ENCODE measurements around the gene EYS.
"Not testable (repeated sequence)": the region's sequence is repeated elsewhere in the genome, so short reads cannot be mapped to it uniquely, and the experiment has no call there.

EYS gene

GRCh38 chr6:65113581-65113980 is 593.4 kb downstream of the EYS start:
- DNase-seq (ENCODE audit: low read depth in 1 of 2, low spot score in 1 of 2) = no peak

- DNase-seq (ENCODE audit: low read depth in 1 of 2, low spot score in 1 of 2) = no peak
These were observed 594.6 kb downstream of the EYS start for GRCh38 chr6:65112435-65112834.

DNA sequence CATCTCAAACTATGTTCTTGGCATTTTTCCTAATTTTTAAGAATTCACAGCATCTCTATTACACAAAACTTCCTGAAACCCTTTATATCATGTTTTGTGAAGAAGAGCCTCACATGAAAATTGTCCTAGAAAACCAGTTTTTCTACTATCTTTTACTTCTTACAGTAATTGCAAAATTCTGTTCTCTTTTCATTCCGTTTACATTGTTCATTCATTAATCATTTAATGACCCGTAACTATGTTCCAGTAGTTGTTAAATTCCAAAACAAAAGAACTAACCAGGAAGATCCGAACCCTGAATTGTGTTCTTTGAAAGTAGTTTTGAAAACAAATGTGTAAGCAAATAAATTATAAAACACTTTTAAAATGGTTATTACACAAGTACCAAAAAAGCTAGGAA is 597.0 kb downstream of the EYS start:
- DNase-seq (ENCODE audit: low read depth in 1 of 2, low spot score in 1 of 2) = no peak

DNA sequence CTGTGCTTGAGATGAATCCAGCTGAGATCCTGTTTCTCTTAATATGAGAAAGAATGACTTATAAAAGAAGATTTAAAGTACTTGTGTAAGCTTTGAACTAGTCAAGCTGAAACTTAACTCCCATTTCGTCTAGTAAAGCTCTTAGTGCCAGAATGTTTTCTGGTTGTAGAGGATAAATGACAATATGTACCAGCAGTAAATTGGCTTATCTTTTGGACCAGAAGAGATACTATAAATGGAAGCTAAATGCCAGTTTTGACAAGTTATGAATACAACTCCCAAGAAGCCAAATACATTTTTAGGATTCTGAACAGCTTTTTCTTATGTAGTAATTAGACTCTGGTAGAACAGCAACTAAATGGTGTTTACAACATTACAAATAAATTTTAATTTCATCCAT is 608.7 kb downstream of the EYS start:
- DNase-seq (ENCODE audit: low read depth in 1 of 2, low spot score in 1 of 2) = no peak

- DNase-seq (ENCODE audit: low read depth in 1 of 2, low spot score in 1 of 2) = no peak
These were observed 615.5 kb downstream of the EYS start for GRCh38 chr6:65091561-65091960.

- no peak for DNase-seq (ENCODE audit: low read depth in 1 of 2, low spot score in 1 of 2)
These were observed 618.5 kb downstream of the EYS start for GRCh38 chr6:65088575-65088974.

DNA sequence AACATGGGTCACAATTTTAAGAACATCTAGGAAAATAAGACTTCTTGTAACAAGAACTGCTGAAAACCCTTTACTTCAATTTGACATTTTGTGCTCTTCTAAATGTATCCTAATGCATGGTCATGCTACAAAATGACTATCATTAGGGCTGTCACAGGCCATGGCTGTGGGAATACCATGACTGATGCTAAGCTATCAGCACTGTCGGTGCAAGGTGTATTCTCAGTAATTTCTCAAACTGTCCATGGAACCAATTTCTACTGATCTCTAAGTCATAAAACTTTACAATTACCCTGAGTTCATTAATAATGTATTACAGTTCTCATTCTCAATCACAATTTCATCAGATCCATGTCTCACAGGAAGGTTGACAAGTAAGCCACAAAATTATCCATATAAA is 625.3 kb downstream of the EYS start:
- no peak for DNase-seq (ENCODE audit: low read depth in 1 of 2, low spot score in 1 of 2)

GRCh38 chr6:65075705-65076230 is 631.3 kb downstream of the EYS start:
- no peak for DNase-seq (ENCODE audit: low read depth in 1 of 2, low spot score in 1 of 2)

GRCh38 chr6:65072500-65072899 is 634.5 kb downstream of the EYS start:
- no peak for DNase-seq (ENCODE audit: low read depth in 1 of 2, low spot score in 1 of 2)

- DNase-seq (ENCODE audit: low read depth in 1 of 2, low spot score in 1 of 2) = no peak
These were observed 635.5 kb downstream of the EYS start for GRCh38 chr6:65071480-65071879.

DNA sequence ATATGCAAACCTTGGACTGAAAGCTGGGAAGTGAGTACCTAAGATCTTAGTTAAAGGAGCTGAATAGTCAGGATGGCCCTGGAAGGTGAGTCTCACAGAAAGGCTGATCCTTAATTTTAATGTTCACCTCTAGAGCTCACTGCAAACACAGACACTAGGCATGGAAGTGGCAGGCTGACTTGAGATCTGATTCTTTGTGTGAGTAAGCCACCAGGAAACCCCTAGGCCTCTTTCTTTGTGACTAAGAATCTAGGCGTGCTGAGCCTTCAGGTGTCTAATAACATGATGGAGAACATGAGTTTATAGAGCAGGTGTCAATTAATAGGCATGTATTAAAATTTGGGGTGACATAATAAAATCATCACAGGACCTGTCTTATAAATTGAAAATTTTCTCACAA is 642.2 kb downstream of the EYS start:
- no peak for DNase-seq (ENCODE audit: low read depth in 1 of 2, low spot score in 1 of 2)

DNA sequence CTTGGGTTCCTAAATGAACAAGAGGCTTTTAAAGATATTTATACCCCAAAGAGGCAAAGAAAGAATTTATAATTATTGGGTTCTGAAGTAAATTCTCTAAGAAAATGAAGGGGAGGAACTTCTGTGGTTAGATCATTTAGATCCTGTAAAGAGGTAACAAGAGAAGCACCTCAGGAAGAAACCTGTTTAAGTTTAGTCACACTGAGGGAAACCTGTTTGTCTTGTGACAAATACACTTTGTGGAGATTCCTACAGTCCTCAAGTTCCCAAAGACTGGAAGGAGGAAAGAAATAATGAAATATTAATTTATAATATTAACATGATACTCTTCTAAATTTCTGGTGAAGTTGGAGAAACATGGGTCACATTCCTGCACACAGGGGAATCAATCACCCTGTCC is 647.5 kb downstream of the EYS start:
- no peak for DNase-seq (ENCODE audit: low read depth in 1 of 2, low spot score in 1 of 2)

DNA sequence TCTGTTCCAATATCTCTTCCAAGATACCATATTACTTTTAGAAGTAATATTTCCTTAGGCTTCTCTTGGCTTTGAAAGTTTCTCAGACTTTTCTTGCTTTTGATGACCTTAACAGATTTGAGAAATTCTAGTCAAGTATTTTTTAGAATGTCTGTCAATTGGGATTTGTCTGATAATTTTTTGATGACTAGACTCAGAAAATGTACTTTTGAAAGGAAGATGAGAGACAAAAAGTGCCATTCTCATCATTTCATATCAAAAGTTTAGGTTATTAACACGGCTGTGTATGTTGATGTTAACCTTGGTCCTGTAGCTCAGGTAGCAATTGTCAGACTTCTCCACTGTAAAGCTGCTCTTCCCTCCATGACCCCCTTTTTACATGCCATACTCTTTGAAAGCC is 651.5 kb downstream of the EYS start:
- DNase-seq (ENCODE audit: low read depth in 1 of 2, low spot score in 1 of 2) = no peak

DNA sequence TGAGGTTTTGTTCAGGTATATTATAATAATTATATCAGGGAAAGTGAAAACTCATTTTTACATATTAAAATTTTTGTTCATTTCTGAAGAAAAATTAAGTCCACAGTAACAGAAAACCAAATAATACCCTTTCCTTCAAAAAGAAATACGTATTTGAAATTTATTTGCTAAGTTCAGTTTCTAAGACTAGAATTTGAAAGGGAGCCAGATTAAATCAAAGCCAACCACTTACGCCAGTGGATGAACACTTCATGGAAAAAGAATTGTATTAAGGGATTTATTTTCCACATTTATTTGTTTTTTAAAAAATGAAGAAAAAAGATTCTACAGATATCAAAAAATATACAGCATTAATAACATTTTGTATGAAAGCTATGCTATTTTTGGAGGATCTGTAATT is 654.4 kb downstream of the EYS start:
- no peak for DNase-seq (ENCODE audit: low read depth in 1 of 2, low spot score in 1 of 2)

DNA sequence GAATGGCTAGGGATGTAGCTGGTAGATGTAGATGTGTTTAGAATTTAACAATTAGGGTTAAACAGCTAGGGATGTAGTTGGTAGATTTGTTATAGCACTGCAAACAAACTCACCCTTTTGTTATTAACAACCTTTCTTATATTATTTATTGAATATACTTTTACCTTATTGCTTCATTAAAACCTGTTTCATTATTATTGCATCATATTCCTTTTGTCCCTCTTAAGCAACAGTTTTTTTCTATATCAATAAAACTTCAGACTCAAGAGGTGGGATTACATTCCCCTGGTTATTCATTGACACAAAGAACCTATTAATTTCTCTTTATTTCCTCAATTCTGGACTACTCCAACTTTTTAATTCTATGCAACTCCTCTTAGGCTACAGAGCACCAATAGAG is 661.2 kb downstream of the EYS start:
- DNase-seq (ENCODE audit: low read depth in 1 of 2, low spot score in 1 of 2) = no peak

- no peak for DNase-seq (ENCODE audit: low read depth in 1 of 2, low spot score in 1 of 2)
These were observed 693.0 kb downstream of the EYS start for GRCh38 chr6:65014006-65014405.

- DNase-seq (ENCODE audit: low read depth in 1 of 2, low spot score in 1 of 2) = no peak
These were observed 700.2 kb downstream of the EYS start for GRCh38 chr6:65006788-65007187.

GRCh38 chr6:65004283-65004682 is 702.7 kb downstream of the EYS start:
- no peak for DNase-seq (ENCODE audit: low read depth in 1 of 2, low spot score in 1 of 2)

DNA sequence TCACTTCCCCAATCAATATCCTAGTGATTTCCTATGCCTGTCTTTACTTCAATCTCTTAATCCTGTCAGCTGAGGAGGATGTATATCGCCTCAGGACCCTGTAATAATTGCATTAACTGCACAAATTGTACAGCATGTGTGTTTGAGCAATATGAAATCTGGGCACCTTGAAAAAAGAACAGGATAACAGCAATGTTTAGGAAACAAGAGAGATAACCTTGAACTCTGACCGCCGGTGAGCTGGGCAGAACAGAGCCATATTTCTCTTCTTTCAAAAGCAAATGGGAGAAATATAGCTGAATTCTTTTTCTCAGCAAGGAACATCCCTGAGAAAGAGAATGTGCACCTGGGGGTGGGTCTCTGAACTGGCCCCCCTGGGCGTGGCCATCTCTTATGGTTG is 704.1 kb downstream of the EYS start:
- DNase-seq (ENCODE audit: low read depth in 1 of 2, low spot score in 1 of 2) = not testable (repeated sequence)

GRCh38 chr6:65000815-65001214 is 706.2 kb downstream of the EYS start:
- no peak for DNase-seq (ENCODE audit: low read depth in 1 of 2, low spot score in 1 of 2)

GRCh38 chr6:64998204-64998603 is 708.8 kb downstream of the EYS start:
- no peak for DNase-seq (ENCODE audit: low read depth in 1 of 2, low spot score in 1 of 2)

DNA sequence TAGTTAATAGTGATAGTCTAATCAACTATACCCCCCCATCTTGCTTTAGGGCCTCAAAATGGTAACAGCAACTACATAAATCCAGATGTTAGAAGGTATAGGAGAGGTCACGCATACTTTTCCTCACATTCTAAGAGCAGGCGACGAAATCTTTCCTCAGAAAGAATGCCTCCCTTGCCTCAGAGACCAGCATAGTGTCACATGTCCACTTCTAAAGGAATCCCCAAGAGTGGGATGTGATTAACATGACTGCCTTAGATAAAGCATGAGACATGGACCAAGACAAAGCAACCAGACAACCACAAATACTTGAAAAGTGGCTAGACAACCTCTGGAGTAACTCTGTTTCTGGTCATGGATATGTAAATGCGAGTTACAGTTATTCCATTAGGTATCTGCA is 710.7 kb downstream of the EYS start:
- DNase-seq (ENCODE audit: low read depth in 1 of 2, low spot score in 1 of 2) = no peak

GRCh38 chr6:64990652-64991304 is 716.2 kb downstream of the EYS start:
- no peak for DNase-seq (ENCODE audit: low read depth in 1 of 2, low spot score in 1 of 2)
